ENCODE results near the gene ZFYVE19.

Gene ZFYVE19

GRCh38 chr15:40838756-40839155 lies 31.9 kb downstream of the ZFYVE19 start:
- H3K4me1 ChIP-seq (ENCODE audit: control insufficient read depth, insufficient read depth, low read length, poor library complexity, severe bottlenecking), result no peaks in the 10 kb centered on the region
- H3K27ac ChIP-seq (ENCODE audit: low read depth, low read length, severe bottlenecking), result no peak overlapping the region
- H3K4me3 ChIP-seq (ENCODE audit: extremely low read depth, insufficient read depth, low read length, poor library complexity, severe bottlenecking), result no peak overlapping the region
- WGBS, 2 experiments (ENCODE audit: insufficient coverage in 2 of 2), result 80 to 100% methylated on average over 1 to 3 of the region's 5 CpGs
- no peaks in the 10 kb centered on the region for H3K36me3 ChIP-seq (ENCODE audit: control insufficient read depth, insufficient read depth, low read length)
- no peaks in the 10 kb centered on the region for H3K9me3 ChIP-seq (ENCODE audit: control insufficient read depth, low read length)

- H3K4me3 ChIP-seq (ENCODE audit: extremely low read depth, insufficient read depth, low read length, poor library complexity, severe bottlenecking), result no peak overlapping the region
- 80% methylated on average over 2 of the region's 2 CpGs; no CpG with 5 or more reads in 1 of the 2 experiments for whole genome bisulfite sequencing, 2 experiments (ENCODE audit: insufficient coverage in 2 of 2)
These were observed 34.9 kb downstream of the ZFYVE19 start for GRCh38 chr15:40841741-40842140.

GRCh38 chr15:40843261-40843884 lies 36.5 kb downstream of the ZFYVE19 start:
- H3K4me3 ChIP-seq (ENCODE audit: extremely low read depth, insufficient read depth, low read length, poor library complexity, severe bottlenecking), result peak overlapping the region; percentile 48
- H3K9me3 ChIP-seq (ENCODE audit: control insufficient read depth, low read length), result no peaks in the 10 kb centered on the region
- H3K27ac ChIP-seq (ENCODE audit: low read depth, low read length, severe bottlenecking), result no peak overlapping the region
- no peaks in the 10 kb centered on the region for H3K36me3 ChIP-seq (ENCODE audit: control insufficient read depth, insufficient read depth, low read length)
- peaks cover 23% of the 10 kb centered on the region for H3K4me1 ChIP-seq (ENCODE audit: control insufficient read depth, insufficient read depth, low read length, poor library complexity, severe bottlenecking)
- 12 to 14% methylated on average over 27 to 31 of the region's 34 CpGs for WGBS, 2 experiments (ENCODE audit: insufficient coverage in 2 of 2)

More at GRCh38 chr15:40841741-40842140, 34.9 kb downstream of the ZFYVE19 start:
- Histone ChIP-seq H3K9me3 (ENCODE audit: control insufficient read depth, low read length) (no peaks in the 10 kb centered on the region), H3K36me3 (ENCODE audit: control insufficient read depth, insufficient read depth, low read length) (no peaks in the 10 kb centered on the region), H3K4me1 (ENCODE audit: control insufficient read depth, insufficient read depth, low read length, poor library complexity, severe bottlenecking) (peaks cover 8% of the 10 kb centered on the region), H3K27ac (ENCODE audit: low read depth, low read length, severe bottlenecking) (no peak overlapping the region)

GRCh38 chr15:40843885-40844695 lies 37.2 kb downstream of the ZFYVE19 start, which contains the start of gene SPINT1:
TSS of gene SPINT1 (plus strand) at chr15:40844048. CDS start at chr15:40844555, 507 bp downstream.
- peaks cover 23% of the 10 kb centered on the region for H3K4me1 ChIP-seq (ENCODE audit: control insufficient read depth, insufficient read depth, low read length, poor library complexity, severe bottlenecking)
- H3K27ac ChIP-seq (ENCODE audit: low read depth, low read length, severe bottlenecking), result no peak within 1 kb of the TSS
- WGBS, 2 experiments (ENCODE audit: insufficient coverage in 2 of 2), result 1 to 2% methylated on average over 78 to 79 of the region's 89 CpGs
- H3K36me3 ChIP-seq (ENCODE audit: control insufficient read depth, insufficient read depth, low read length), result no peaks in the 10 kb centered on the region
- H3K4me3 ChIP-seq (ENCODE audit: extremely low read depth, insufficient read depth, low read length, poor library complexity, severe bottlenecking), result peak within 1 kb of the TSS; percentile 48
- no peaks in the 10 kb centered on the region for H3K9me3 ChIP-seq (ENCODE audit: control insufficient read depth, low read length)

GRCh38 chr15:40844696-40845030 lies 37.8 kb downstream of the ZFYVE19 start:
- H3K27ac ChIP-seq (ENCODE audit: low read depth, low read length, severe bottlenecking), result no peak overlapping the region
- H3K9me3 ChIP-seq (ENCODE audit: control insufficient read depth, low read length), result no peaks in the 10 kb centered on the region
- H3K4me1 ChIP-seq (ENCODE audit: control insufficient read depth, insufficient read depth, low read length, poor library complexity, severe bottlenecking), result peaks cover 23% of the 10 kb centered on the region
- 3 to 17% methylated on average over 17 to 21 of the region's 28 CpGs for WGBS, 2 experiments (ENCODE audit: insufficient coverage in 2 of 2)
- no peaks in the 10 kb centered on the region for H3K36me3 ChIP-seq (ENCODE audit: control insufficient read depth, insufficient read depth, low read length)
- peak overlapping the region; percentile 48 for H3K4me3 ChIP-seq (ENCODE audit: extremely low read depth, insufficient read depth, low read length, poor library complexity, severe bottlenecking)

GRCh38 chr15:40845036-40845435 lies 38.1 kb downstream of the ZFYVE19 start:
- H3K4me3 ChIP-seq (ENCODE audit: extremely low read depth, insufficient read depth, low read length, poor library complexity, severe bottlenecking), result peak overlapping the region; percentile 48
- WGBS, 2 experiments (ENCODE audit: insufficient coverage in 2 of 2), result 73 to 78% methylated on average over 7 of the region's 12 CpGs
- H3K36me3 ChIP-seq (ENCODE audit: control insufficient read depth, insufficient read depth, low read length), result no peaks in the 10 kb centered on the region
- H3K4me1 ChIP-seq (ENCODE audit: control insufficient read depth, insufficient read depth, low read length, poor library complexity, severe bottlenecking), result peaks cover 23% of the 10 kb centered on the region
- H3K9me3 ChIP-seq (ENCODE audit: control insufficient read depth, low read length), result no peaks in the 10 kb centered on the region
- H3K27ac ChIP-seq (ENCODE audit: low read depth, low read length, severe bottlenecking), result no peak overlapping the region

- Histone ChIP-seq H3K9me3 (ENCODE audit: control insufficient read depth, low read length) (no peaks in the 10 kb centered on the region), H3K4me3 (ENCODE audit: extremely low read depth, insufficient read depth, low read length, poor library complexity, severe bottlenecking) (no peak overlapping the region), H3K27ac (ENCODE audit: low read depth, low read length, severe bottlenecking) (no peak overlapping the region), H3K4me1 (ENCODE audit: control insufficient read depth, insufficient read depth, low read length, poor library complexity, severe bottlenecking) (peaks cover 23% of the 10 kb centered on the region), H3K36me3 (ENCODE audit: control insufficient read depth, insufficient read depth, low read length) (no peaks in the 10 kb centered on the region)
- WGBS, 2 experiments (ENCODE audit: insufficient coverage in 2 of 2), result 84 to 91% methylated on average over 7 to 8 of the region's 8 CpGs
These were observed 38.8 kb downstream of the ZFYVE19 start for GRCh38 chr15:40845511-40846284.

- Histone ChIP-seq H3K27ac (ENCODE audit: low read depth, low read length, severe bottlenecking) (no peak overlapping the region), H3K4me3 (ENCODE audit: extremely low read depth, insufficient read depth, low read length, poor library complexity, severe bottlenecking) (no peak overlapping the region), H3K9me3 (ENCODE audit: control insufficient read depth, low read length) (no peaks in the 10 kb centered on the region), H3K4me1 (ENCODE audit: control insufficient read depth, insufficient read depth, low read length, poor library complexity, severe bottlenecking) (peaks cover 23% of the 10 kb centered on the region), H3K36me3 (ENCODE audit: control insufficient read depth, insufficient read depth, low read length) (no peaks in the 10 kb centered on the region)
These were observed 39.9 kb downstream of the ZFYVE19 start for GRCh38 chr15:40846841-40847222.

- Histone ChIP-seq H3K27ac (ENCODE audit: low read depth, low read length, severe bottlenecking) (no peak overlapping the region), H3K9me3 (ENCODE audit: control insufficient read depth, low read length) (no peaks in the 10 kb centered on the region), H3K4me1 (ENCODE audit: control insufficient read depth, insufficient read depth, low read length, poor library complexity, severe bottlenecking) (peaks cover 23% of the 10 kb centered on the region), H3K4me3 (ENCODE audit: extremely low read depth, insufficient read depth, low read length, poor library complexity, severe bottlenecking) (no peak overlapping the region), H3K36me3 (ENCODE audit: control insufficient read depth, insufficient read depth, low read length) (no peaks in the 10 kb centered on the region)
- 79 to 84% methylated on average over 3 of the region's 7 CpGs for WGBS, 2 experiments (ENCODE audit: insufficient coverage in 2 of 2)
These were observed 40.5 kb downstream of the ZFYVE19 start for GRCh38 chr15:40847223-40847961.

GRCh38 chr15:40850576-40851112 lies 43.8 kb downstream of the ZFYVE19 start:
- Histone ChIP-seq H3K4me1 (ENCODE audit: control insufficient read depth, insufficient read depth, low read length, poor library complexity, severe bottlenecking) (peaks cover 23% of the 10 kb centered on the region), H3K27ac (ENCODE audit: low read depth, low read length, severe bottlenecking) (no peak overlapping the region), H3K4me3 (ENCODE audit: extremely low read depth, insufficient read depth, low read length, poor library complexity, severe bottlenecking) (no peak overlapping the region), H3K9me3 (ENCODE audit: control insufficient read depth, low read length) (no peaks in the 10 kb centered on the region), H3K36me3 (ENCODE audit: control insufficient read depth, insufficient read depth, low read length) (no peaks in the 10 kb centered on the region)
- WGBS, 2 experiments (ENCODE audit: insufficient coverage in 2 of 2), result 91 to 94% methylated on average over 6 to 8 of the region's 8 CpGs

Data from mesodermal cell (in vitro differentiated cells).